A549 (cell line): ENCODE results near the gene TNFRSF21. TPM values are rescaled to one million over a fixed set of nuclear protein-coding genes. Genes with fewer than 3 reads are reported as not detected.

Experiments
- ATAC-seq, 2 experiments: fragments of 200-7000 bp in 1 of 2; fragments of >200 bp in 1 of 2; cut with Nextera tagmentation in 1 of 2; cut with Tn5 transposase in 1 of 2; 3 replicates each; pipeline versions ENCODE4 v1.8.0 to v1.9.1; 2018 to 2020; ENCODE audit warnings: mild to moderate bottlenecking in 1 of 2, moderate library complexity in 1 of 2
- CTCF ChIA-PET: fragments of 300-600 bp; sonication (Branson Sonifier 250); formaldehyde crosslinking; extraction: SDS; loops from one replicate; lab custom pipeline; 2021; ENCODE audit warnings: antibody characterized with exemption, inconsistent platforms; lab: Yijun Ruan, JAX
- POLR2A ChIA-PET: fragments of 350-600 bp; formaldehyde crosslinking; extraction: SDS; loops from one replicate; lab custom pipeline; 2021; ENCODE audit warnings: antibody characterized with exemption, inconsistent platforms; lab: Yijun Ruan, JAX
- DNase-seq, 2 experiments: peaks; one replicate each; pipeline versions ENCODE4 v3.0.0 to v3.0.0-alpha.2; 2011 to 2016; ENCODE audit warnings: low read depth in 1 of 2, low spot score in 1 of 2
- FAIRE-seq: peaks from 2 replicates; lab custom pipeline; 2011; peaks lifted over from hg19 to GRCh38; lab: Jason Lieb, UNC
- H3K27ac ChIP-seq, 2 experiments: fragments of >200 bp; sonication (Bioruptor Twin); formaldehyde crosslinking; 3 replicates each; pipeline ENCODE4 v1.5.1; 2016 to 2017
- H3K4me1 ChIP-seq: fragments of >200 bp; sonication (Bioruptor Twin); formaldehyde crosslinking; 3 replicates; pipeline ENCODE4 v1.6.1; 2016
- H3K4me2 ChIP-seq: fragments of >200 bp; sonication (Bioruptor Twin); formaldehyde crosslinking; 3 replicates; pipeline ENCODE4 v1.6.1; 2016
- H3K4me3 ChIP-seq: fragments of >200 bp; sonication (Bioruptor Twin); formaldehyde crosslinking; 3 replicates; pipeline ENCODE4 v1.5.1; 2016
- H3K9me3 ChIP-seq: fragments of >200 bp; sonication (Bioruptor Twin); formaldehyde crosslinking; 3 replicates; pipeline ENCODE4 v1.6.1; 2016
- CHD2 ChIP-seq: fragments of 150-350 bp; IDR thresholded peaks from 2 replicates; pipeline ENCODE4 v1.6.1; 2014; ENCODE audit warnings: low read length; ENCODE audit not compliant: partially characterized antibody
- CHD4 ChIP-seq: fragments of 200-600 bp; sonication (generic); IDR thresholded peaks from 2 replicates; pipeline ENCODE4 v1.6.1; 2016; ENCODE audit warnings: antibody characterized with exemption, mild to moderate bottlenecking, borderline replicate concordance
- EP300 ChIP-seq, 2 experiments: fragments of >200 bp; sonication (Bioruptor Twin); formaldehyde crosslinking; IDR thresholded peaks; 2 replicates in 1 of 2; 3 replicates in 1 of 2; pipeline ENCODE4 v1.6.1; 2016 to 2017
- FOSB ChIP-seq: fragments of 250-450 bp; sonication (Bioruptor Pico); IDR thresholded peaks from 2 replicates; pipeline ENCODE4 v1.5.0; 2020; ENCODE audit warnings: mild to moderate bottlenecking, moderate library complexity
- FOSL2 ChIP-seq, 2 experiments: fragments of 450-650 bp in 1 of 2; fragments of >200 bp in 1 of 2; sonication (Bioruptor Twin) in 1 of 2; formaldehyde crosslinking; IDR thresholded peaks; 2 replicates each; pipeline versions ENCODE4 v1.5.0 to v1.6.1; 2016 to 2020; ENCODE audit warnings: mild to moderate bottlenecking in 1 of 2, moderate library complexity in 1 of 2
- HEYL ChIP-seq: fragments of 250-450 bp; sonication (Bioruptor Pico); IDR thresholded peaks from 2 replicates; pipeline ENCODE4 v1.8.0; 2021; ENCODE audit warnings: mild to moderate bottlenecking, moderate library complexity
- KDM1A ChIP-seq: fragments of 200-600 bp; sonication (generic); IDR thresholded peaks from 2 replicates; pipeline ENCODE4 v1.6.1; 2016; ENCODE audit warnings: low read depth, mild to moderate bottlenecking
- NPAS2 ChIP-seq: fragments of 250-450 bp; sonication (Bioruptor Pico); IDR thresholded peaks from 2 replicates; pipeline ENCODE4 v1.8.0; 2022; ENCODE audit warnings: mild to moderate bottlenecking, moderate library complexity, borderline replicate concordance
- PHF8 ChIP-seq: fragments of 200-600 bp; sonication (generic); IDR thresholded peaks from 2 replicates; pipeline ENCODE4 v1.6.1; 2016; ENCODE audit warnings: low read depth, mild to moderate bottlenecking, antibody characterized with exemption, moderate library complexity, borderline replicate concordance
- TFCP2L1 ChIP-seq: fragments of 250-450 bp; sonication (Bioruptor Pico); IDR thresholded peaks from 2 replicates; pipeline ENCODE4 v1.5.0; 2021; ENCODE audit warnings: mild to moderate bottlenecking
- TP53 ChIP-seq: fragments of 250-450 bp; sonication (Bioruptor Pico); IDR thresholded peaks from 2 replicates; pipeline ENCODE4 v1.5.0; 2021; ENCODE audit warnings: mild to moderate bottlenecking, moderate library complexity
- ZFP36 ChIP-seq: fragments of 450-650 bp; IDR thresholded peaks from 2 replicates; pipeline ENCODE4 v1.6.1; 2014; ENCODE audit warnings: borderline replicate concordance; ENCODE audit not compliant: partially characterized antibody
- WGBS: methylation state at CpG from one replicate; pipeline ENCODE4 v1.1.6; 2017; ENCODE audit errors: missing lambda C conversion rate; 5-methylcytosine and 5-hydroxymethylcytosine counted together
- polyA plus RNA-seq, 4 experiments: library from polyadenylated mRNA; depleted of rRNA in 3 of 4; stranded (reverse); fragments of >200 nt; fragmentation: RNase III in 1 of 4; extraction: RNeasy Plus Mini Kit Qiagen cat#74134 plus additional on column Dnase treatment in 1 of 4; gene quantifications; 2 replicates in 3 of 4; 3 replicates in 1 of 4; pipeline ENCODE4 v1.2.3, GENCODE V29; 2011 to 2017
- TF ChIP-seq, protein P1 (sequence below): fragments of 250-450 bp; sonication (Bioruptor Pico); IDR thresholded peaks from 2 replicates; pipeline ENCODE4 v1.5.0; 2020; ENCODE audit warnings: low read depth, mild to moderate bottlenecking, moderate library complexity
- TF ChIP-seq, protein P2 (sequence below): fragments of 150-350 bp; IDR thresholded peaks from 2 replicates; pipeline ENCODE4 v1.6.1; 2014; ENCODE audit warnings: low read depth, mild to moderate bottlenecking, low read length
- TF ChIP-seq, protein P3 (sequence below): IDR thresholded peaks from 2 replicates; pipeline ENCODE4 v1.6.1; 2012
- TF ChIP-seq, protein P4 (sequence below): fragments of 250-450 bp; sonication (Bioruptor Pico); IDR thresholded peaks from 2 replicates; pipeline ENCODE4 v1.5.0; 2021; ENCODE audit warnings: mild to moderate bottlenecking, moderate library complexity, borderline replicate concordance
- TF ChIP-seq, protein P5 (sequence below): fragments of >200 bp; sonication (Bioruptor Twin); formaldehyde crosslinking; IDR thresholded peaks from 2 replicates; pipeline ENCODE4 v1.6.1; 2016

Gene TNFRSF21
- polyA plus RNA-seq, 2 of the 4 experiments (the other 2 are of a cell fraction), result 14.1 to 15.6 TPM

DNA sequence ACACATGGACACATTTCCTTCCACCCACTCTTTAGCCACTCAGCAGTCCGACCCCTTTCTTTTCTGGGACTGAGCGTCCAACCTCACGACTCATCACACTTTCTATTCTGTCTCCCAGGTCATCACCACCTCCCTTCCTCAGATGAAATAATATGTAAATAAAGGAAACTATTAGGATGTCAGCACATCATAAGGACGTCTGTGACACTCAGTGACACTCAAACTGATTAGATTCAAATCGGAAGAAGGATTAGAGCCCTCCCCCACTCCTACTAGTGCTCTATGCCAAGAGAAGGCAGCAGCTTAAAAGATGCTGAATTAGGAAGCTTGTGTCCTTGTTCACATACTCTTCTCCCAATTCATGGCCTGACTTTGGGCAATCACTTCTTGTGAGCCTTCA lies 113.6 kb downstream of the TNFRSF21 start:
- Histone ChIP-seq H3K27ac (no peak overlapping the region), H3K9me3 (no peaks in the 10 kb centered on the region), H3K4me3 (no peak overlapping the region), H3K4me1 (no peaks in the 10 kb centered on the region), H3K4me2 (no peak overlapping the region)
- ATAC-seq (no peak), DNase-seq (no peak), FAIRE-seq (no peak)
- POLR2A ChIA-PET, result no interaction called here
- TF ChIP-seq ZFP36, result no peak
- TF ChIP-seq, protein P1, sequence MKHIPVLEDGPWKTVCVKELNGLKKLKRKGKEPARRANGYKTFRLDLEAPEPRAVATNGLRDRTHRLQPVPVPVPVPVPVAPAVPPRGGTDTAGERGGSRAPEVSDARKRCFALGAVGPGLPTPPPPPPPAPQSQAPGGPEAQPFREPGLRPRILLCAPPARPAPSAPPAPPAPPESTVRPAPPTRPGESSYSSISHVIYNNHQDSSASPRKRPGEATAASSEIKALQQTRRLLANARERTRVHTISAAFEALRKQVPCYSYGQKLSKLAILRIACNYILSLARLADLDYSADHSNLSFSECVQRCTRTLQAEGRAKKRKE (CRISPR knock-in tag), result no peak
- TF ChIP-seq FOSB (CRISPR knock-in tag), result no peak
- TF ChIP-seq CHD4, result no peak
- TF ChIP-seq, protein P2, sequence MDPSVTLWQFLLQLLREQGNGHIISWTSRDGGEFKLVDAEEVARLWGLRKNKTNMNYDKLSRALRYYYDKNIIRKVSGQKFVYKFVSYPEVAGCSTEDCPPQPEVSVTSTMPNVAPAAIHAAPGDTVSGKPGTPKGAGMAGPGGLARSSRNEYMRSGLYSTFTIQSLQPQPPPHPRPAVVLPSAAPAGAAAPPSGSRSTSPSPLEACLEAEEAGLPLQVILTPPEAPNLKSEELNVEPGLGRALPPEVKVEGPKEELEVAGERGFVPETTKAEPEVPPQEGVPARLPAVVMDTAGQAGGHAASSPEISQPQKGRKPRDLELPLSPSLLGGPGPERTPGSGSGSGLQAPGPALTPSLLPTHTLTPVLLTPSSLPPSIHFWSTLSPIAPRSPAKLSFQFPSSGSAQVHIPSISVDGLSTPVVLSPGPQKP, result no peak
- TF ChIP-seq, protein P3, sequence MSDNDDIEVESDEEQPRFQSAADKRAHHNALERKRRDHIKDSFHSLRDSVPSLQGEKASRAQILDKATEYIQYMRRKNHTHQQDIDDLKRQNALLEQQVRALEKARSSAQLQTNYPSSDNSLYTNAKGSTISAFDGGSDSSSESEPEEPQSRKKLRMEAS, result no peak
- TF ChIP-seq KDM1A, result no peak
- no peak for TF ChIP-seq EP300 (IDR thresholded peaks at IDR 0.05)
- TF ChIP-seq CHD2, result no peak
- TF ChIP-seq, protein P4, sequence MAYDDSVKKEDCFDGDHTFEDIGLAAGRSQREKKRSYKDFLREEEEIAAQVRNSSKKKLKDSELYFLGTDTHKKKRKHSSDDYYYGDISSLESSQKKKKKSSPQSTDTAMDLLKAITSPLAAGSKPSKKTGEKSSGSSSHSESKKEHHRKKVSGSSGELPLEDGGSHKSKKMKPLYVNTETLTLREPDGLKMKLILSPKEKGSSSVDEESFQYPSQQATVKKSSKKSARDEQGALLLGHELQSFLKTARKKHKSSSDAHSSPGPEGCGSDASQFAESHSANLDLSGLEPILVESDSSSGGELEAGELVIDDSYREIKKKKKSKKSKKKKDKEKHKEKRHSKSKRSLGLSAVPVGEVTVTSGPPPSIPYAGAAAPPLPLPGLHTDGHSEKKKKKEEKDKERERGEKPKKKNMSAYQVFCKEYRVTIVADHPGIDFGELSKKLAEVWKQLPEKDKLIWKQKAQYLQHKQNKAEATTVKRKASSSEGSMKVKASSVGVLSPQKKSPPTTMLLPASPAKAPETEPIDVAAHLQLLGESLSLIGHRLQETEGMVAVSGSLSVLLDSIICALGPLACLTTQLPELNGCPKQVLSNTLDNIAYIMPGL (CRISPR knock-in tag), result no peak
- TF ChIP-seq HEYL (CRISPR knock-in tag), result no peak
- TF ChIP-seq FOSL2 (IDR thresholded peaks at IDR 0.05), result no peak
- TF ChIP-seq FOSL2 (CRISPR knock-in tag; IDR thresholded peaks at IDR 0.05), result no peak
- CTCF ChIA-PET, result interaction anchor here (1.2 kb wide), 2 partner anchors 12 to 99 kb away, joined by 3 read pairs; no protein-coding TSS in a partner anchor
- WGBS, result 87% methylated on average over 5 of the region's 5 CpGs

DNA sequence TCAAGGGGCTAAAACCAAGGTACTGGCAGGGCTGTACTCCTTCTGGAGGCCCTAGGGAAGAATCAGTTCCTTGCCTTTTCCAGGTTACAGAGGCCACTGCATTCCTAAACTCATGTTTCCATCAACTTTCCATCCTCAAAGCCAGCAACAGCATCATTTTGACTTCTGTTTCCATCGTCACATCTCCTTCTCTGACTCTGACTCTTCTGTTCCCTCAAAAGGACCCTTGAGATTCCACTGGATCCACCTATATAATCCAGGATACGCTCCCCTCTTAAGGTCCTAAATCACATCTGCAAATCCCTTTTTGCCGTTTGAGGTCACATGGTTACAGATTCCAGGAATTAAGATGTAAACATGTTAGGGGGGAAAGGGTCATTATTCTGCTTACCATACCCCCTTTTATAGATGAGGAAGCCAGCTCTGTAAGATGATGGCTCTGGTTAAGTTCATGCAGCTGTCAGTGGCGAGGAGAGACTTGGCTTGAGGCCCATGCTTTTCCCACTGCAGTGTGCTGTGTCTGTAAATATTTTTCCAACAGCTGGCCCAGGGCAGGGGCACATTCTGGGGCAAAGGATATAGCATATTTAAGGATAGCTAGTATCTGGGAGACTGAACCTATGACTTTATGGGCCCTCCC lies 114.6 kb downstream of the TNFRSF21 start:
- WGBS, result 94% methylated on average over 4 of the region's 4 CpGs
- Histone ChIP-seq H3K4me2 (no peak overlapping the region), H3K27ac (no peak overlapping the region), H3K9me3 (no peaks in the 10 kb centered on the region), H3K4me1 (no peaks in the 10 kb centered on the region), H3K4me3 (no peak overlapping the region)
- DNase-seq, result no peak
- TF ChIP-seq NPAS2 (CRISPR knock-in tag) (no peak), CHD4 (no peak), TP53 (CRISPR knock-in tag) (no peak), TFCP2L1 (CRISPR knock-in tag) (no peak), PHF8 (no peak)
- TF ChIP-seq, protein P5, sequence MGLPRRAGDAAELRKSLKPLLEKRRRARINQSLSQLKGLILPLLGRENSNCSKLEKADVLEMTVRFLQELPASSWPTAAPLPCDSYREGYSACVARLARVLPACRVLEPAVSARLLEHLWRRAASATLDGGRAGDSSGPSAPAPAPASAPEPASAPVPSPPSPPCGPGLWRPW, result no peak
- TF ChIP-seq, protein P1 (CRISPR knock-in tag), result no peak
- FAIRE-seq, result no peak
- no peak for ATAC-seq
- ChIA-PET CTCF (interaction anchor here (1.2 kb wide), 1 partner anchor 98 kb away, joined by 3 read pairs; no protein-coding TSS in a partner anchor), POLR2A (no interaction called here)
